GM18505 (cell line): ENCODE data around the gene AQP2.

Experiments used
- ATAC-seq: cut with Tn5 transposase; IDR thresholded peaks from one replicate; pipeline ENCODE4 v1.9.1; 2021; ENCODE audit not compliant: unreplicated experiment
- POLR2A ChIP-seq: IDR thresholded peaks from 4 replicates; pipeline ENCODE4 v1.6.1; 2011; ENCODE audit warnings: borderline replicate concordance; ENCODE audit not compliant: insufficient read depth, insufficient read length; ENCODE audit errors: extremely low read depth

AQP2 gene

GRCh38 chr12:49959685-49960473 lies 9.3 kb downstream of the AQP2 start:
- no peak for ATAC-seq
- no peak for TF ChIP-seq POLR2A

DNA sequence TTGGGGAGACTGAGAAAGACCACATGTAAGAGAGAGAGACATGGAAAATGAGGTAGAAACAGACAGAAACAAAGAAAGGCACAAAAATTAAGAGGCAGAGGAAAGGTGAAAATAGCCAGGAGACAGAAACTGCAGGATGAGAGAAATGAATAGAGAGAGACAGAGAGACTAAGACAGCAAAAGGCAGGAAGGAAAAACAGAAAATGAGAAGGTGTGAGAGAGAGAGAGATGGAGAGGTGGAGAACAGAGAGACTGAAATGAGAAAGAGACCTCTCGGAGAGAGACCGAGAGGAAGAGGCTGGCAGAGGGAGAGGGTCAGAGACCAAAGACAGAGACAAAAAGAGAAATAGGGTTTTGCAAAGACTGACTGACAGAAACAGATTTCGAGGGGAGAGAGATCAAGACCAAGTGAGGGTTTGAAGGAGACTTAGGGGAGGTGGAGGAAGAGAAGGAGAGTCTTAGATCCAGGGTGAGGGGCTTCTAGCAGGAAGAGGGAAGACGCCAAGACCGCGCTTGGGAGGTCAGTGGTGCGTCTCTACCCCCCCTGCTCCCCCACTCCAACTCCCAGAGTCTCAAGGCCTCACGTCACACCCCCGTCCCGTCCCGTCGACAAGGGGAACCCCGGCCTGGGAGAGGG lies 10.1 kb downstream of the AQP2 start:
- no peak for ATAC-seq
- no peak for TF ChIP-seq POLR2A

DNA sequence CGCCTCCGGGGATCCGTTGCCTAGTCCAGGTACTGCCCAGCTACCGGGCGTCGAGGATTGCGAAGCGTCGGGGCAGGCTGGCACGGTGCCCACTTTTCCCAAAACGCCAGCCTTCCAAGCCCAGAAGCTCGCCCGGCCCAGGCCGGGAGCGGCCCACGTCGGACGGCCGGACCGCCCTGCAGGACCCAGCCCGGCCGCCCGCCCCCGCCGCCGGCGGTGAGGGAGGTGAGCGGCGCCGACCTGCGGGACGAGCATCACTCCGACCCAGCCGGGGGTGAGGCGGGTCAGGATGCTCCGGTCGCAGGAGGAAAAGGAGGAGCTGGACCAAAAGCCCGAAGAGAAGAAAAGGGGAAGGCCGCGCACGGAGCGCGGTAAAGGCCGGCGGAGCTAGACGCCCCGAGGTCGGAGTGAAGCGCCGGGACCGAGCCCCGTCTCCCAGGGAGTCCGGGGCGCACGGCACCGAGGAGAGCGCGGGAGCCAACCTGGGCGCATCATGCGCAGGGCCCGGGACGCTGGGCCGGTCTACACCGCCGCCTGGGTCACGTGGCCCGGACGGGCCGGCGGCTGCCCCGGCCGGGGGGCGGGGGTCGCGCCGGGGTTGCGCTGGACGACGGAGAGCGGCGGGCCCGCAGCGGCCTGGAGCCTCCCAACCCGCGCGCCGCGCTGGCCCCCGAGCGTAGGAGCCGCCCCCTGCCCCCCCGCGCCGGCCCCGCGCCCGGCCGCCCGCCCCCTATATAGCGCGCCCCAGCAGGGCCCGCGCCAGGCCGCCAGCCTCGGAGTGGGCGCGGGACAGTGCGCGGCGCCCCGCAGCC lies 10.8 kb downstream of the AQP2 start, which contains the start of gene AQP5:
Gene AQP5 (plus strand): TSS at position 762 of the 812 bp plus-strand sequence. CDS start 146 bp downstream, outside the sequence.
- no peak for TF ChIP-seq POLR2A
- no peak for ATAC-seq

DNA sequence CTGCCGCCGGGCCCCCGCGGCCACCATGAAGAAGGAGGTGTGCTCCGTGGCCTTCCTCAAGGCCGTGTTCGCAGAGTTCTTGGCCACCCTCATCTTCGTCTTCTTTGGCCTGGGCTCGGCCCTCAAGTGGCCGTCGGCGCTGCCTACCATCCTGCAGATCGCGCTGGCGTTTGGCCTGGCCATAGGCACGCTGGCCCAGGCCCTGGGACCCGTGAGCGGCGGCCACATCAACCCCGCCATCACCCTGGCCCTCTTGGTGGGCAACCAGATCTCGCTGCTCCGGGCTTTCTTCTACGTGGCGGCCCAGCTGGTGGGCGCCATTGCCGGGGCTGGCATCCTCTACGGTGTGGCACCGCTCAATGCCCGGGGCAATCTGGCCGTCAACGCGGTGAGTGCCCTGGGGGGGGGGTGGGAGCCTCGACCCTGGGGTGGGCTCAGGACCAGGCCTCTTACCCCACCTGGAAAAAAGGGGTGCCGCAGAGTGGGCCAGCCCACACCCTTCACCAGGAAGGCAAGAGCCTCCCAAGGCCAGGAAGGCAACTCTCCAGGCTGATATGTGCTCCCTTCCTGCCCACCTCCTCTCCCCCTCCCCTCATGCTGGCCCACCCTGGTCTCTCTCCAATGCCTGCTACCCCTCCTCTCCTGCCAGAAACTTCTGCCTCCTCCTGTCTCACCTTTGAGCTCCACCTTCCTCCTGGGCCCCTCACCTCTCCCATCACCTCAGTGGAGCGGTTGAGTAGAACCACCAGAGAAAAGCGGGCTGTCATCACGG lies 11.6 kb downstream of the AQP2 start:
- TF ChIP-seq POLR2A: no peak
- ATAC-seq: no peak

DNA sequence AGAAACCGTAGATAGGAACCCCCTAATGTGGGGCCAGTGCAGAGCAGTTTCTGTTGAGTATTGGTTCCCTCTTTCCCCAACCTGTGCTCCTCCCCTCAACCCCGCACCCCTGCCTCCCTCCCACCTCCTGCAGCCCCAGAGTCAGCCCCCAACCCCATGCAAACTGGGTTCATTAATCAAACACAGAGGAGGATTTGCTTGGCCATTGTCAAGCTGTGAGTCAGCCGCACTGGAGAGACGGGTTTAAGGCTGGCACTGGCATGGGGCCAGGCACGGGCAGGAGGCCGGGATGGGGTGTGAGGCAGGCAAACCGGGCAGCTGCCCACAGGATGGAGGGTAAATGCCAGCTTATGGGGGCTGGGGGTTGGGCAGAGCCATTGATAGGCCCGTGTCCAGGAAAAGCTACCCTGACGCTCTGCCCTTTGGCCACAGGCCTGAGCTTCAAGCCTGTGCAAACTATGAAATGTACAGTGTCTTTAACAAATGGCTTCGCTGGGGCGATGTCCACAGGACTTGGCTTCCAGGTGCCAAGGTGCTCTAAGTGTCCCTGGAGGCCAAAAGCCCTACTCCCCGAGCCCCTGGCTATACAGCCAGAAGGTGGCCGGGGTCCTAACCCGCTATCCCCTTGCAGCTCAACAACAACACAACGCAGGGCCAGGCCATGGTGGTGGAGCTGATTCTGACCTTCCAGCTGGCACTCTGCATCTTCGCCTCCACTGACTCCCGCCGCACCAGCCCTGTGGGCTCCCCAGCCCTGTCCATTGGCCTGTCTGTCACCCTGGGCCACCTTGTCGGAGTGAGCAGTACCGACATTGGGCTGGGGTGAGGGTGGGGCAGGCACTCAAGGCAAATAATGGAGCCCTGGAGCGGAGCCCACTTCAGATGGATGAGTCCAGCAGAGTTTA lies 12.6 kb downstream of the AQP2 start:
- TF ChIP-seq POLR2A: no peak
- no peak for ATAC-seq

DNA sequence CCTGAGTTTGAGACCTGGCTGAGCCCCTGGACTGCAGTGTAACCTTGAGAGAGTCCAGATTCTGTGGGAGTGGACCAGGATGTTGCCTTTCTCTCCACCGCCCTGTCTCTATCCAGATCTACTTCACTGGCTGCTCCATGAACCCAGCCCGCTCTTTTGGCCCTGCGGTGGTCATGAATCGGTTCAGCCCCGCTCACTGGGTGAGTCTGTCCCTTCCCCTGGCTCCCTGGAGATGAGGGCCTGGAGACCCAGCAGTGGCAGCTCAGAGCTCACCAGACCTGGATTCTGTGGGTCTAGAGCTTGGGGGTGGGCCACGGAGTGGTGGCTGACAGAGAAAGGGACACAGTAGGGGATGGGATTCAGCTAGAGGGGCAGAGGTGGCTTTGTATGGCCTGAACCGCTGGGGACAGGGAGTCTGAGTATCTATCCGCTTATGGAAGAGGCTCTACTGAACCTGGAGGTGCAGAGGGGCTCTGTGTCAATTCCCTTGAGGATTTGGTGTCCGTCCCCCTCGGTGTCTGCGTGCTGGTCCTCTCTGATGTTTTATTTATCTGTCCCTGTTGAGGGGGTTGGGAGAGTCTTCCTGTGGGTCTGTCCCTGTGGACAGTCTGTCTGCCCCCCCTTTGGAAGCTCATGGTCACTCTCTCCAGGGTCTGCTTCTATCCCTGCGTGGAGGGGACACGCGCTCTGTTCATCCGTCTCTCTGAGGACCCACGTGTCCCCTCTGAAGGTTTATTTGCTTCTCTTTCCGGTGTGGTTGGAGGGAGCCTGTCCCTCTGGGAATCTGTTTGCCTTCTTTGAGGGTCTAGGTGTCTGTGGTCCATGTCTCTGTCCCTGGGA lies 13.7 kb downstream of the AQP2 start:
- ATAC-seq: no peak

GRCh38 chr12:49964849-49965624 lies 14.5 kb downstream of the AQP2 start:
- TF ChIP-seq POLR2A: no peak
- ATAC-seq: no peak

More for the DNA sequence above, 13.7 kb downstream of the AQP2 start:
- no peak for TF ChIP-seq POLR2A

DNA sequence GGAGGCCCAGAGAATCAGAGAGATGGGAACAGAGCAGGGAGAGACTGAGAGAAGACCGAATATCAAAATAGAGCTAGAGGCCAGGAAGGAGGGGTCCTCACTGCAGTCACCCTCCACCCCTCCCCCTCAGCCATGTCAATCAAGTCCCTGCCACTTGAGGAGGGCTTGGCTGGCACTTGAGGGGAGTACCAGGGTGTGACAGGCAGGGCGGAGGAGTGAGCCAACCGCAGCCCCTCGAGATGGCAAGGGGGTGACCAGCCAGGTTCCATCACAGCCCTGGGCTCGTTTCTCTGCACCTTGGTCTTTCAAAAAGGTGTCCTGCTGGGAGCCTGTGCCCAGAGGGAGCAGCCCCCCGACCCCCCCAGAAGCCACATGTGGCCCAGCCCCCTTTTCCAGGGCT lies 15.3 kb downstream of the AQP2 start:
- no peak for ATAC-seq
- TF ChIP-seq POLR2A: no peak

DNA sequence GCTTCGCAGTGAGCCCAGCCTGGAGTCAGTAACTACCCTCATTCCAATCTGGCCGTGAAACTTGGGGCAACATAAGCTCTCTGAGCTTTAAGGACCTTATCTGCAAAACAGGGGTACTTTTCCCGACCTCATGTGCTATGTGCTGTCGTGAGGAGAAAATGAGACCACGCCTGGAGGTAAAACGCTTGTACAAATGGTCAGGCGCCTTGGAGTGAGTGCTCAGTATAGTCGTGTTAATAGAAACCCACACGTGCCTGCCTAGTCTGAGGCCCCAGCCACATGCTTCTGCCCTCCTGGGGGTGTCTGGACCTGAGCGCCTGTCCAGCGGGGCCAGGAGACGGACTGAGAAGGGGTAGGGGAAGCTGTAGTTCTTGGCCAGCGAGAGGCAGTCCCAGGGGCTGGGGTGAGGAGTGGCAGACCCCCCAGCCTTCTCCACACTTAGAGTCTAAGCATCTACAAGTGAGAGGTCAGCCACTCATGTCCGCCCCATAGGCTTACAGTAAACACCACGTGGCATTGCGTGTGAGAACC lies 16.0 kb downstream of the AQP2 start:
- no peak for TF ChIP-seq POLR2A
- no peak for ATAC-seq

DNA sequence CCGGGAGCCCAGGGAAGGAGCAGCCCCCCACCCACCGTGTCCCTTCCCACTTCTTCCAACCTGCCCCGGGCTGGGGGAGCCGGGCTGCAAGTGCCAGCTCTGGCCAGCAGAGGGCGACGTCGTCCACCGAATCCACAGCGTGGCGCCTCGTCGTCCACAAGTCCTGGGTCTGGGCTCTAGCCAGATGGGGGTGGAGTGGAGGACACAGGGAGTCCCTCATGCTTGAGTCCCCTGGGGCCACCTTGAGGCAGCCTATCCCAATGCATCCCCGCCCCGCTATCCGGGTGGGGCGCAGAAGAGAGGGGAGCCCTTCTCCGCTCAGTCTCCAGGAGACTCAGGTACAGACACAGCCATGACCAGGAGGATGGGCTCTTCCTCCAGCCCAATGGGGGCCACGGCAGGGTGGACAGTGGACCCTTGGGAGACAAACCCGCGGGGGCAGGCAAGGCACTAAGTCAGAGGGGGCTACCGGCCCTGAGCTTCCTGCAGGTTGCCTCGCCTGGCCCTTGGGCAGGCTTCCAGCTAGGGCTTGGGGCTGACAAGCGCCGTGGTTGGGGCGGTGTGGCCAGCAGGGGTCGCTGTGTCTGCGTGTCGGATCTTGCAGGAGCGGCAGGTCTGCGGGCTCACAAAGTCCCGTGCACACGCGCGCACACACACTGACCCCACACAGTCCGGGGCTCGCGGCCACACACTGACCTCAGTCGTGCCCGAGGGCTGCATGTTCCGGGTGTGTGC lies 16.7 kb downstream of the AQP2 start:
- no peak for TF ChIP-seq POLR2A
- ATAC-seq: peak; percentile 63
